Measurements from ENCODE around the gene PPFIA4. TPM values are rescaled to one million over a fixed set of nuclear protein-coding genes. Genes with fewer than 3 reads are reported as not detected.
A peak's percentile ranks its signal among the peaks of the same experiment; 100 is the strongest.

The PPFIA4 gene
- total and polyA plus RNA-seq, 9 of the 15 experiments (the other 6 are each of a cell fraction or from before 2014, with no cell fraction given) = 0.07 to 12.0 (median 0.70) TPM

- TF ChIP-seq, protein P1, sequence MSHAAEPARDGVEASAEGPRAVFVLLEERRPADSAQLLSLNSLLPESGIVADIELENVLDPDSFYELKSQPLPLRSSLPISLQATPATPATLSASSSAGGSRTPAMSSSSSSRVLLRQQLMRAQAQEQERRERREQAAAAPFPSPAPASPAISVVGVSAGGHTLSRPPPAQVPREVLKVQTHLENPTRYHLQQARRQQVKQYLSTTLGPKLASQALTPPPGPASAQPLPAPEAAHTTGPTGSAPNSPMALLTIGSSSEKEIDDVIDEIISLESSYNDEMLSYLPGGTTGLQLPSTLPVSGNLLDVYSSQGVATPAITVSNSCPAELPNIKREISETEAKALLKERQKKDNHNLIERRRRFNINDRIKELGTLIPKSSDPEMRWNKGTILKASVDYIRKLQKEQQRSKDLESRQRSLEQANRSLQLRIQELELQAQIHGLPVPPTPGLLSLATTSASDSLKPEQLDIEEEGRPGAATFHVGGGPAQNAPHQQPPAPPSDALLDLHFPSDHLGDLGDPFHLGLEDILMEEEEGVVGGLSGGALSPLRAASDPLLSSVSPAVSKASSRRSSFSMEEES (CRISPR knock-in tag; IDR thresholded peaks at IDR 0.05) = no peak
- TF ChIP-seq ZNF586 (CRISPR knock-in tag; conservative IDR thresholded peaks at IDR 0.05) = no peak
- no peak for TF ChIP-seq POLR2G (IDR thresholded peaks at IDR 0.05; ENCODE audit: low read depth, low read length)
- TF ChIP-seq BACH1 (tag; IDR thresholded peaks at IDR 0.05) = 0 out of 2 replicates have a peak, but pooled peaks have one; percentile 29
- peak; percentile 37; the same call in 1 of the 2 replicates for TF ChIP-seq SMARCE1 (IDR thresholded peaks at IDR 0.05)
Observed at GRCh38 chr1:202998836-202999750, 27.2 kb upstream of the PPFIA4 start (continued).

DNA sequence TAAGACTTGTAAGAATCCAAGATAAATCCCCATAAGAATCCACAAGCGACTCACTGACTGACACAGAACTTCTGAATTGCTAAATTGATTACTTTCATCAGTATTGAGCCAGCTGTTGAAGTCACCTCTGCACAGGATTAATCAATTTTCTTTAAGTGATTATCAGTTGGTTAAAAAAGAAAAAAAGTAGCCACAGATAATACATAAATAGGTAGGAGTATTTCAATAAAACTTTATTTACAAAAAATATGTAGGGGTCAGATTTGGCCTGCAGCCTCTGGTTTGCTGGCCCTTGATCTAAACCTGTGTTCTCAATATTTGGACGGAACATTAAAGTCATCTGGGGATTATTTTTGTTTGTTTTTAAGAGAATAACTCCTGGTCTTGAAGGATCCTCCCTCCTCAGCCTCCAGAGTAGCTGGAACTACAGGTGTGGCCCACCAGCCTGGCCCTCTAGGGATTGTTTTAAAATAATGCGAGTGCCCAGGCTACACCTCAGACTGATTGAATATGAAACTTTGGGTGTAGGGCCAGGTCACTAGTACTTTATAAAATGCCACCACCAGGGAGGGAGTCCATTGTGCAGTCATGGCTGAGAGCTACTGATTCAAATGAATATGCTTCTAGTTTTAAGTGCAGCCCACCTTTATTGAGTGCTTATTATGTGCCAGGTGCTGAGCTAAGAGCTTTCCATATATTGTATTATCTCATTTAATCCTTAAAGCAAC lies 25.9 kb upstream of the PPFIA4 start:
- no TSS peak for BruUV-seq (replicated peaks)
- Histone ChIP-seq H3K36me3 (ENCODE audit: control insufficient read depth, insufficient read depth, low read length) (no peaks in the 10 kb centered on the region), H3K9ac (ENCODE audit: insufficient read depth in 1 of 2, low read depth in 2 of 2, low read length in 2 of 2) (no peak overlapping the region), H3K9me3 (replicated peaks; ENCODE audit: control insufficient read depth, insufficient read depth, low read depth, low read length) (no peaks in the 10 kb centered on the region), H3K4me2 (ENCODE audit: insufficient read depth, low read length) (no peak overlapping the region), H4K20me1 (replicated peaks; ENCODE audit: control insufficient read depth, insufficient read depth, low read length) (no peaks in the 10 kb centered on the region), H2AFZ (ENCODE audit: low read depth, low read length) (peak overlapping the region; percentile 89; the same call in 1 of the 2 replicates), H3K4me3 (no peak overlapping the region), H3K9me1 (ENCODE audit: control insufficient read depth, insufficient read depth, low read length) (no peaks in the 10 kb centered on the region), H3K79me2 (ENCODE audit: control insufficient read depth, insufficient read depth, low read length) (no peaks in the 10 kb centered on the region), H3K27me3 (ENCODE audit: control insufficient read depth in 2 of 2, insufficient read depth in 2 of 2, low read length in 2 of 2) (no peaks in the 10 kb centered on the region), H3K27ac (ENCODE audit: extremely low read depth, low read depth, low read length) (no peak overlapping the region), H3K4me1 (replicated peaks in 1 of 2; ENCODE audit: control insufficient read depth in 2 of 2, insufficient read depth in 2 of 2, low read length in 2 of 2) (peaks cover 12 to 14% of the 10 kb centered on the region in 2 experiments)
- FAIRE-seq = no peak
- WGBS (ENCODE audit: insufficient coverage, low coverage, missing lambda C conversion rate) = 70% methylated on average over 3 of the region's 3 CpGs
- DNase-seq (ENCODE audit: extremely low read depth in 1 of 4, low spot score in 3 of 4) = no peak
- no peak for ATAC-seq
- in situ Hi-C loops (cut with MboI) = no loop called here
- intact Hi-C loops (cut with micrococcal nuclease) = loop anchor here (10.0 kb wide), 1 partner anchor 276 kb away; no protein-coding TSS in a partner anchor
- CTCF ChIA-PET (ENCODE audit: low intra/inter-chr PET ratio) = interaction anchor here (1.7 kb wide), 1 partner anchor 62 kb away, joined by 9 read pairs; no protein-coding TSS in a partner anchor
- POLR2A ChIA-PET = interaction anchor here (0.8 to 1.6 kb wide), 5 partner anchors 11 to 56 kb away, joined by 3 to 6 read pairs (median 3); no protein-coding TSS in a partner anchor
- TF ChIP-seq, protein P2, sequence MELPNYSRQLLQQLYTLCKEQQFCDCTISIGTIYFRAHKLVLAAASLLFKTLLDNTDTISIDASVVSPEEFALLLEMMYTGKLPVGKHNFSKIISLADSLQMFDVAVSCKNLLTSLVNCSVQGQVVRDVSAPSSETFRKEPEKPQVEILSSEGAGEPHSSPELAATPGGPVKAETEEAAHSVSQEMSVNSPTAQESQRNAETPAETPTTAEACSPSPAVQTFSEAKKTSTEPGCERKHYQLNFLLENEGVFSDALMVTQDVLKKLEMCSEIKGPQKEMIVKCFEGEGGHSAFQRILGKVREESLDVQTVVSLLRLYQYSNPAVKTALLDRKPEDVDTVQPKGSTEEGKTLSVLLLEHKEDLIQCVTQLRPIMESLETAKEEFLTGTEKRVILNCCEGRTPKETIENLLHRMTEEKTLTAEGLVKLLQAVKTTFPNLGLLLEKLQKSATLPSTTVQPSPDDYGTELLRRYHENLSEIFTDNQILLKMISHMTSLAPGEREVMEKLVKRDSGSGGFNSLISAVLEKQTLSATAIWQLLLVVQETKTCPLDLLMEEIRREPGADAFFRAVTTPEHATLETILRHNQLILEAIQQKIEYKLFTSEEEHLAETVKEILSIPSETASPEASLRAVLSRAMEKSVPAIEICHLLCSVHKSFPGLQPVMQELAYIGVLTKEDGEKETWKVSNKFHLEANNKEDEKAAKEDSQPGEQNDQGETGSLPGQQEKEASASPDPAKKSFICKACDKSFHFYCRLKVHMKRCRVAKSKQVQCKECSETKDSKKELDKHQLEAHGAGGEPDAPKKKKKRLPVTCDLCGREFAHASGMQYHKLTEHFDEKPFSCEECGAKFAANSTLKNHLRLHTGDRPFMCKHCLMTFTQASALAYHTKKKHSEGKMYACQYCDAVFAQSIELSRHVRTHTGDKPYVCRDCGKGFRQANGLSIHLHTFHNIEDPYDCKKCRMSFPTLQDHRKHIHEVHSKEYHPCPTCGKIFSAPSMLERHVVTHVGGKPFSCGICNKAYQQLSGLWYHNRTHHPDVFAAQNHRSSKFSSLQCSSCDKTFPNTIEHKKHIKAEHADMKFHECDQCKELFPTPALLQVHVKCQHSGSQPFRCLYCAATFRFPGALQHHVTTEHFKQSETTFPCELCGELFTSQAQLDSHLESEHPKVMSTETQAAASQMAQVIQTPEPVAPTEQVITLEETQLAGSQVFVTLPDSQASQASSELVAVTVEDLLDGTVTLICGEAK (IDR thresholded peaks at IDR 0.05) = peak; percentile 93
- TF ChIP-seq, protein P2 (CRISPR knock-in tag; IDR thresholded peaks at IDR 0.05) = peak; percentile 40; the same call in 1 of the 2 replicates
